Uterus (tissue), 2 donors: ENCODE measurements around the gene PHB1.

Experiments
- POLR2A ChIP-seq, 2 donors: fragments of 450-650 bp; IDR thresholded peaks; one replicate each; pipeline ENCODE4 v1.6.1; 2016; ENCODE audit warnings: antibody characterized with exemption in 2 of 2, mild to moderate bottlenecking in 1 of 2, moderate library complexity in 1 of 2
- TF ChIP-seq, protein P1 (sequence below), 4 experiments: fragments of 200-600 bp in 2 of 4; fragments of 450-650 bp in 2 of 4; sonication (generic) in 2 of 4; IDR thresholded peaks; one replicate each; pipeline ENCODE4 v1.5.1; 2016 to 2019; ENCODE audit warnings: antibody characterized with exemption in 4 of 4, mild to moderate bottlenecking in 2 of 4, moderate library complexity in 1 of 4

GRCh38 chr17:49373115-49373514 is 41.6 kb downstream of the PHB1 start:
- no peak for TF ChIP-seq POLR2A (IDR thresholded peaks at IDR 0.05)
- TF ChIP-seq, protein P1, sequence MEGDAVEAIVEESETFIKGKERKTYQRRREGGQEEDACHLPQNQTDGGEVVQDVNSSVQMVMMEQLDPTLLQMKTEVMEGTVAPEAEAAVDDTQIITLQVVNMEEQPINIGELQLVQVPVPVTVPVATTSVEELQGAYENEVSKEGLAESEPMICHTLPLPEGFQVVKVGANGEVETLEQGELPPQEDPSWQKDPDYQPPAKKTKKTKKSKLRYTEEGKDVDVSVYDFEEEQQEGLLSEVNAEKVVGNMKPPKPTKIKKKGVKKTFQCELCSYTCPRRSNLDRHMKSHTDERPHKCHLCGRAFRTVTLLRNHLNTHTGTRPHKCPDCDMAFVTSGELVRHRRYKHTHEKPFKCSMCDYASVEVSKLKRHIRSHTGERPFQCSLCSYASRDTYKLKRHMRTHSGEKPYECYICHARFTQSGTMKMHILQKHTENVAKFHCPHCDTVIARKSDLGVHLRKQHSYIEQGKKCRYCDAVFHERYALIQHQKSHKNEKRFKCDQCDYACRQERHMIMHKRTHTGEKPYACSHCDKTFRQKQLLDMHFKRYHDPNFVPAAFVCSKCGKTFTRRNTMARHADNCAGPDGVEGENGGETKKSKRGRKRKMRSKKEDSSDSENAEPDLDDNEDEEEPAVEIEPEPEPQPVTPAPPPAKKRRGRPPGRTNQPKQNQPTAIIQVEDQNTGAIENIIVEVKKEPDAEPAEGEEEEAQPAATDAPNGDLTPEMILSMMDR (IDR thresholded peaks at IDR 0.05) = no peak
